Glomerular endothelial cell (primary cell): ENCODE data around the gene SYVN1. TPM values are rescaled to one million over a fixed set of nuclear protein-coding genes. Genes with fewer than 3 reads are reported as not detected.
A peak's percentile ranks its signal among the peaks of the same experiment; 100 is the strongest.
"Not testable (repeated sequence)": the region's sequence is repeated elsewhere in the genome, so short reads cannot be mapped to it uniquely, and the experiment has no call there.

Experiments used
- DNase-seq: peaks from one replicate; pipeline ENCODE4 v3.0.0-alpha.2; 2011; ENCODE audit warnings: low read depth, low spot score; ENCODE audit errors: extremely low read depth
- total RNA-seq: library from RNA; depleted of rRNA; stranded (reverse); fragments of >200 nt; gene quantifications from 2 replicates; pipeline ENCODE4 v1.2.3, GENCODE V29; 2015

SYVN1 gene
- total RNA-seq, 1 donor from 2014 or later, result 38.4 TPM

GRCh38 chr11:65151331-65151899, 17.1 kb upstream of the SYVN1 start:
- no peak for DNase-seq

GRCh38 chr11:65150509-65151299, 16.4 kb upstream of the SYVN1 start:
- DNase-seq, result no peak

GRCh38 chr11:65150131-65150508, 15.8 kb upstream of the SYVN1 start:
- DNase-seq, result not testable (repeated sequence)

- no peak for DNase-seq
These were observed 14.3 kb upstream of the SYVN1 start for GRCh38 chr11:65148657-65149056.

- DNase-seq, result no peak
These were observed 13.2 kb upstream of the SYVN1 start for GRCh38 chr11:65147352-65148075.

- DNase-seq, result no peak
These were observed 7.7 kb upstream of the SYVN1 start for GRCh38 chr11:65141896-65142494.

GRCh38 chr11:65136515-65137096, 2.3 kb upstream of the SYVN1 start:
- DNase-seq, result no peak

GRCh38 chr11:65135633-65136145, 1.4 kb upstream of the SYVN1 start:
- no peak for DNase-seq

- peak; percentile 85 for DNase-seq
These were observed 773 bp upstream of the SYVN1 start for GRCh38 chr11:65134952-65135632.

GRCh38 chr11:65133724-65134123, 595 bp downstream of the SYVN1 start:
- no peak for DNase-seq

- no peak for DNase-seq
These were observed 1.2 kb downstream of the SYVN1 start for GRCh38 chr11:65132988-65133700.

GRCh38 chr11:65132238-65132987, 1.9 kb downstream of the SYVN1 start:
- no peak for DNase-seq

GRCh38 chr11:65131895-65132237, 2.5 kb downstream of the SYVN1 start:
- DNase-seq, result no peak

GRCh38 chr11:65131417-65131776, 2.9 kb downstream of the SYVN1 start:
- DNase-seq, result no peak

- no peak for DNase-seq
These were observed 3.5 kb downstream of the SYVN1 start for GRCh38 chr11:65130631-65131416.

GRCh38 chr11:65129649-65130441, 4.5 kb downstream of the SYVN1 start:
- no peak for DNase-seq
